HCT116 (cell line): ENCODE results near the gene PRAMEF11. TPM values are rescaled to one million over a fixed set of nuclear protein-coding genes. Genes with fewer than 3 reads are reported as not detected.
"Not testable (repeated sequence)": the region's sequence is repeated elsewhere in the genome, so short reads cannot be mapped to it uniquely, and the experiment has no call there.

ENCODE experiments used
- ATAC-seq: fragments of 200-7000 bp; cut with Tn5 transposase; 2 replicates; pipeline ENCODE4 v1.9.1; 2020; ENCODE audit warnings: mild to moderate bottlenecking, moderate library complexity
- BruUV-seq: library from RNA; stranded (reverse); fragments of 400-500 nt; replicated peaks from 2 replicates; lab custom pipeline; 2021; lab: Mats Ljungman, UMichigan
- CTCF ChIA-PET: fragments of 300-600 bp; sonication (Branson Sonifier 250); formaldehyde crosslinking; loops from one replicate; lab custom pipeline; 2021; ENCODE audit warnings: antibody characterized with exemption; lab: Charles Lee
- POLR2A ChIA-PET: fragments of 300-600, 350-600 bp; sonication (Branson Sonifier 250); formaldehyde crosslinking; loops from one replicate; lab custom pipeline; 2021; ENCODE audit warnings: antibody characterized with exemption; lab: Charles Lee
- RAD21 ChIA-PET, 2 experiments: fragments of 300-600 bp; sonication (Branson Sonifier 250); formaldehyde crosslinking; loops; one replicate each; lab custom pipeline; 2023; ENCODE audit warnings: low total read pairs in 2 of 2; ENCODE audit not compliant: uncharacterized antibody in 2 of 2, unreplicated experiment in 2 of 2, low non-redundant PET in 1 of 2; lab: Charles Lee
- DNase-seq: peaks from one replicate; pipeline ENCODE4 v3.0.0-alpha.2; 2010; ENCODE audit warnings: low read depth, low spot score
- H2AFZ ChIP-seq: fragments of 200-600 bp; shearing (Covaris generic), sonication (generic); 2 replicates; pipeline ENCODE4 v1.6.1; 2017; ENCODE audit warnings: low read depth, mixed run types, mixed read lengths, antibody characterized with exemption, low read length; ENCODE audit not compliant: poor library complexity, severe bottlenecking
- H3K27ac ChIP-seq: 2 replicates; pipeline ENCODE4 v1.5.1; 2012; ENCODE audit warnings: low read depth, low read length
- H3K27me3 ChIP-seq: fragments of 200-600 bp; sonication (generic); 2 replicates; pipeline ENCODE4 v1.6.1; 2016; ENCODE audit warnings: mixed run types, low read length, mixed read lengths; ENCODE audit not compliant: insufficient read depth
- H3K36me3 ChIP-seq, 2 experiments: fragments of 200-500 bp in 1 of 2; fragments of 200-600 bp in 1 of 2; sonication (Bioruptor generic) in 1 of 2; sonication (generic) in 1 of 2; 2 replicates each; pipeline versions ENCODE4 v1.5.1 to v1.6.1; 2014 to 2016; ENCODE audit warnings: low read length in 2 of 2, inconsistent platforms in 1 of 2, mixed read lengths in 1 of 2, mixed run types in 1 of 2; ENCODE audit not compliant: insufficient read depth in 2 of 2, control insufficient read depth in 1 of 2
- H3K4me1 ChIP-seq, 2 experiments: fragments of 200-600 bp in 1 of 2; sonication (generic) in 1 of 2; 2 replicates each; pipeline versions ENCODE4 v1.5.1 to v1.6.1; 2012 to 2017; ENCODE audit warnings: low read length in 2 of 2, inconsistent platforms in 1 of 2, mild to moderate bottlenecking in 1 of 2, mixed read lengths in 1 of 2, mixed run types in 1 of 2, moderate library complexity in 1 of 2; ENCODE audit not compliant: insufficient read depth in 2 of 2, control insufficient read depth in 1 of 2
- H3K4me2 ChIP-seq: fragments of 200-600 bp; sonication (generic); 2 replicates; pipeline ENCODE4 v1.6.1; 2017; ENCODE audit warnings: mixed run types, low read length, mixed read lengths
- H3K4me3 ChIP-seq, 2 experiments: fragments of 200-600 bp in 1 of 2; sonication (generic) in 1 of 2; replicated peaks in 1 of 2; 2 replicates each; pipeline ENCODE4 v1.5.1; 2011 to 2016; ENCODE audit warnings: low read length in 2 of 2, control low read depth in 1 of 2, low read depth in 1 of 2, mild to moderate bottlenecking in 1 of 2, mixed read lengths in 1 of 2, mixed run types in 1 of 2
- H3K79me2 ChIP-seq: fragments of 200-600 bp; sonication (generic); 2 replicates; pipeline ENCODE4 v1.6.1; 2017; ENCODE audit warnings: mild to moderate bottlenecking, mixed run types, low read length, moderate library complexity, mixed read lengths; ENCODE audit not compliant: insufficient read depth
- H3K9ac ChIP-seq: fragments of 200-600 bp; sonication (generic); 2 replicates; pipeline ENCODE4 v1.6.1; 2016; ENCODE audit warnings: low read length, mixed read lengths
- H3K9me2 ChIP-seq: fragments of 200-600 bp; sonication (generic), shearing (Covaris generic); 2 replicates; pipeline ENCODE4 v1.6.1; 2017; ENCODE audit warnings: mixed run types, mild to moderate bottlenecking, moderate library complexity; ENCODE audit not compliant: insufficient read depth
- H3K9me3 ChIP-seq, 2 experiments: fragments of 200-500 bp in 1 of 2; fragments of 200-600 bp in 1 of 2; sonication (Bioruptor generic) in 1 of 2; sonication (generic) in 1 of 2; 2 replicates each; pipeline ENCODE4 v1.6.1; 2014 to 2017; ENCODE audit warnings: low read length in 2 of 2, mixed read lengths in 2 of 2, inconsistent platforms in 1 of 2, low read depth in 1 of 2, mild to moderate bottlenecking in 1 of 2, mixed run types in 1 of 2, moderate library complexity in 1 of 2; ENCODE audit not compliant: control insufficient read depth in 1 of 2, insufficient read depth in 1 of 2
- H4K20me1 ChIP-seq: fragments of 200-600 bp; sonication (generic), shearing (Covaris generic); 2 replicates; pipeline ENCODE4 v1.6.1; 2017; ENCODE audit warnings: mixed run types, mild to moderate bottlenecking, moderate library complexity; ENCODE audit not compliant: insufficient read depth
- FOSL1 ChIP-seq: IDR thresholded peaks from 2 replicates; pipeline ENCODE4 v1.6.1; 2012; ENCODE audit warnings: low read depth
- JUND ChIP-seq: IDR thresholded peaks from 2 replicates; pipeline ENCODE4 v1.6.1; 2012
- MAX ChIP-seq: IDR thresholded peaks from 2 replicates; pipeline ENCODE4 v1.6.1; 2012
- POLR2A ChIP-seq: IDR thresholded peaks from 2 replicates; pipeline ENCODE4 v1.7.0; 2011; ENCODE audit warnings: borderline replicate concordance; ENCODE audit not compliant: insufficient read depth, insufficient read length; ENCODE audit errors: extremely low read depth
- POLR2AphosphoS5 ChIP-seq: IDR thresholded peaks from 2 replicates; pipeline ENCODE4 v1.6.1; 2011; ENCODE audit warnings: mild to moderate bottlenecking, low read depth, low read length, moderate library complexity
- SIN3A ChIP-seq: IDR thresholded peaks from 2 replicates; pipeline ENCODE4 v1.6.1; 2012; ENCODE audit warnings: low read depth
- SP1 ChIP-seq: IDR thresholded peaks from 2 replicates; pipeline ENCODE4 v1.6.1; 2012; ENCODE audit warnings: low read depth
- SRF ChIP-seq: IDR thresholded peaks from 2 replicates; pipeline ENCODE4 v1.6.1; 2012; ENCODE audit warnings: low read depth
- intact Hi-C: fragments of 100-400 bp; cut with micrococcal nuclease; formaldehyde crosslinking; loops from 2 replicates; pipeline ENCODE4 v1.10.0; 2022
- total RNA-seq: library from RNA; stranded (reverse); gene quantifications from one replicate; pipeline ENCODE4 v1.2.1, GENCODE V29; 2021; ENCODE audit not compliant: unreplicated experiment

Gene PRAMEF11
- total RNA-seq, 1 experiment from 2014 or later: not detected

DNA sequence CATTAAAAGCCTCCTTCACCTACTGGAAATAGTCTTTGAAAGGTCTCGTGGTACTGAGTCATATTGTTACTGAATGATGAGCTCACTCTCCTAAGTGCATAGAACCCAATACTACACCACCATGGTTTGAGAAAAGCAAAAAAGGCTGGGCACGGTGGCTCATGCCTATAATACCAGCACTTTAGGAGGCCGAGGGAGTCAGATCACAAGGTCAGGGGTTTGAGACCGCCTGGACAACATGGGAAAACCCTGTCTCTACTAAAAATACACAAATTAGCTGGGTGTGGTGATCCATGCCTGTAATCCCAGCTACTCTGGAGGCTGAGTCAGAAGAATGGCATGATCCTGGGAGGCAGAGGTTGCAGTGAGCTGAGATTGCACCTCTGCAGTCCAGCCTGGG is 20.6 kb upstream of the PRAMEF11 start:
- Histone ChIP-seq H3K4me2 (peak overlapping the region; percentile 69), H3K9ac (no peak overlapping the region), H3K9me3 (no peaks in the 10 kb centered on the region), H3K4me3 (peak overlapping the region in 1 of 2 experiments; percentile 26; a peak in 1 of 4 replicates), H4K20me1 (no peaks in the 10 kb centered on the region), H3K9me2 (no peaks in the 10 kb centered on the region), H3K79me2 (no peaks in the 10 kb centered on the region), H3K36me3 (no peaks in the 10 kb centered on the region), H3K4me1 (peaks cover 3 to 18% of the 10 kb centered on the region in 2 experiments; a peak in 3 of 4 replicates), H3K27ac (peak overlapping the region; percentile 27; the same call in 1 of the 2 replicates), H2AFZ (peak overlapping the region; percentile 57), H3K27me3 (no peaks in the 10 kb centered on the region)
- ChIA-PET CTCF (no interaction called here), RAD21 (no interaction called here), POLR2A (no interaction called here)
- BruUV-seq: no TSS peak
- ATAC-seq (peak; percentile 88), DNase-seq (peak; percentile 41)
- intact Hi-C loops: no loop called here
- TF ChIP-seq FOSL1 (peak; percentile 65; the same call in 1 of the 2 replicates), SIN3A (no peak), SP1 (0 out of 2 replicates have a peak, but pooled peaks have one; percentile 15), SRF (no peak), JUND (peak; percentile 57), POLR2A (no peak), POLR2AphosphoS5 (no peak), MAX (peak; percentile 27; the same call in 1 of the 2 replicates)

GRCh38 chr1:12848620-12849019 is 17.4 kb upstream of the PRAMEF11 start, which contains the start of gene HNRNPCL1:
Gene HNRNPCL1, minus strand, starts transcription at chr1:12848720. Its CDS starts 431 bp downstream, at chr1:12848289.
- H3K27me3 ChIP-seq, H3K4me3 ChIP-seq, H3K4me2 ChIP-seq, POLR2A ChIA-PET, H3K79me2 ChIP-seq, H4K20me1 ChIP-seq, H3K27ac ChIP-seq, H3K9ac ChIP-seq, RAD21 ChIA-PET, BruUV-seq, DNase-seq, H3K9me3 ChIP-seq, H2AFZ ChIP-seq, H3K9me2 ChIP-seq, ATAC-seq, intact Hi-C loops, CTCF ChIA-PET, H3K36me3 ChIP-seq: not testable (repeated sequence)
- peaks cover 3 to 18% of the 10 kb centered on the region in 2 experiments; a peak in 3 of 4 replicates for H3K4me1 ChIP-seq

GRCh38 chr1:12833251-12833650 is 2.0 kb upstream of the PRAMEF11 start:
- H3K4me2 ChIP-seq, intact Hi-C loops, H3K4me1 ChIP-seq, RAD21 ChIA-PET, H3K36me3 ChIP-seq, H3K27ac ChIP-seq, H3K79me2 ChIP-seq, H4K20me1 ChIP-seq, H3K27me3 ChIP-seq, ATAC-seq, H3K9me3 ChIP-seq, POLR2A ChIA-PET, H3K4me3 ChIP-seq, H2AFZ ChIP-seq, H3K9me2 ChIP-seq, DNase-seq, BruUV-seq, CTCF ChIA-PET, H3K9ac ChIP-seq: not testable (repeated sequence)

- not testable (repeated sequence) for H2AFZ ChIP-seq, BruUV-seq
Measured at GRCh38 chr1:12819061-12819460, 12.1 kb downstream of the PRAMEF11 start.

More at GRCh38 chr1:12819061-12819460, 12.1 kb downstream of the PRAMEF11 start:
- H3K9me2 ChIP-seq, H3K9ac ChIP-seq, H3K79me2 ChIP-seq, H3K36me3 ChIP-seq, H3K4me1 ChIP-seq, POLR2A ChIA-PET, intact Hi-C loops, ATAC-seq, H3K4me3 ChIP-seq, H3K9me3 ChIP-seq, CTCF ChIA-PET, H4K20me1 ChIP-seq, H3K27me3 ChIP-seq, RAD21 ChIA-PET, H3K4me2 ChIP-seq, H3K27ac ChIP-seq, DNase-seq: not testable (repeated sequence)
